H1 (cell line): ENCODE results near the gene CTSV.
"Not testable (repeated sequence)": the region's sequence is repeated elsewhere in the genome, so short reads cannot be mapped to it uniquely, and the experiment has no call there.

Source experiments
- CTCF ChIP-seq, 3 experiments: IDR thresholded peaks; 1 replicate in 2 of 3; 2 replicates in 1 of 3; pipeline versions ENCODE4 v1.5.1 to v1.6.1; 2011; ENCODE audit warnings: low read length in 3 of 3, mild to moderate bottlenecking in 3 of 3, inconsistent platforms in 2 of 3, low read depth in 1 of 3, moderate library complexity in 1 of 3; ENCODE audit not compliant: insufficient read depth in 1 of 3; ENCODE audit errors: control extremely low read depth in 1 of 3
- EZH2 ChIP-seq: fragments of 200-600 bp; sonication (generic); IDR thresholded peaks from 2 replicates; pipeline ENCODE4 v1.7.1; 2012; ENCODE audit warnings: low read depth, mild to moderate bottlenecking, moderate library complexity, low read length, inconsistent platforms; ENCODE audit not compliant: severe bottlenecking
- GABPA ChIP-seq: IDR thresholded peaks from 2 replicates; pipeline ENCODE4 v1.6.1; 2011; ENCODE audit warnings: mild to moderate bottlenecking, low read length, moderate library complexity, borderline replicate concordance; ENCODE audit not compliant: insufficient read depth
- NANOG ChIP-seq: IDR thresholded peaks from 2 replicates; pipeline ENCODE4 v1.6.1; 2011; ENCODE audit warnings: low read length, low read depth, mild to moderate bottlenecking, inconsistent platforms; ENCODE audit not compliant: insufficient read depth, poor library complexity, severe bottlenecking
- RXRA ChIP-seq: IDR thresholded peaks from 2 replicates; pipeline ENCODE4 v1.6.1; 2011; ENCODE audit warnings: low read depth, mild to moderate bottlenecking, low read length, moderate library complexity; ENCODE audit not compliant: insufficient read depth

GRCh38 chr9:97013151-97014132, 25.5 kb downstream of the CTSV start:
- TF ChIP-seq RXRA; NANOG; GABPA; CTCF (IDR thresholded peaks at IDR 0.05; ENCODE audit: control extremely low read depth in 1 of 3, insufficient read depth in 1 of 3, low read depth in 1 of 3, low read length in 3 of 3); EZH2: not testable (repeated sequence)
